Activated B cell treated with CpG ODN at 0.5 μM for 24 hours (primary cell): ENCODE results near the gene THBS2. TPM values are rescaled to one million over a fixed set of nuclear protein-coding genes. Genes with fewer than 3 reads are reported as not detected.
"Not testable (repeated sequence)": the region's sequence is repeated elsewhere in the genome, so short reads cannot be mapped to it uniquely, and the experiment has no call there.

Experiments
- ATAC-seq: fragments of 200-7000 bp; cut with Tn5 transposase; one replicate; pipeline ENCODE4 v1.10.0; 2021; ENCODE audit warnings: low read depth, mild to moderate bottlenecking, moderate library complexity
- CTCF ChIA-PET: fragments of 350-600 bp; sonication (Branson Sonifier 250); formaldehyde crosslinking; loops from one replicate; lab custom pipeline; 2021; ENCODE audit warnings: antibody characterized with exemption; lab: Charles Lee
- POLR2A ChIA-PET: fragments of 350-600 bp; sonication (Branson Sonifier 250); formaldehyde crosslinking; loops from one replicate; lab custom pipeline; 2021; ENCODE audit warnings: antibody characterized with exemption; lab: Charles Lee
- DNase-seq: peaks from one replicate; pipeline ENCODE4 v3.0.0; 2022
- H3K27ac Mint-ChIP-seq: one replicate; pipeline ENCODE4 v1.8.0; 2020; ENCODE audit warnings: mixed read lengths
- H3K27me3 Mint-ChIP-seq: one replicate; pipeline ENCODE4 v1.8.0; 2021; ENCODE audit warnings: mixed read lengths
- H3K36me3 Mint-ChIP-seq: one replicate; pipeline ENCODE4 v1.8.0; 2021; ENCODE audit warnings: low read depth, mixed read lengths
- H3K4me1 Mint-ChIP-seq: one replicate; pipeline ENCODE4 v1.8.0; 2021; ENCODE audit warnings: mixed read lengths
- H3K4me3 Mint-ChIP-seq: one replicate; pipeline ENCODE4 v1.8.0; 2020; ENCODE audit warnings: mild to moderate bottlenecking, mixed read lengths
- H3K9me3 Mint-ChIP-seq: one replicate; pipeline ENCODE4 v1.8.0; 2020; ENCODE audit warnings: mixed read lengths
- intact Hi-C: fragments of 100-400 bp; cut with micrococcal nuclease; formaldehyde crosslinking; loops from one replicate; pipeline ENCODE4 v1.15.1; 2024
- total RNA-seq: library from RNA; stranded (reverse); gene quantifications from 2 replicates; pipeline ENCODE4 v1.2.3, GENCODE V29; 2022
- TF ChIP-seq, protein P1 (sequence below): fragments of 200-600 bp; IDR thresholded peaks from one replicate; pipeline ENCODE4 v1.8.0; 2022; ENCODE audit warnings: antibody characterized with exemption, mild to moderate bottlenecking

THBS2 gene
- total RNA-seq, 1 donor from 2014 or later = not detected

DNA sequence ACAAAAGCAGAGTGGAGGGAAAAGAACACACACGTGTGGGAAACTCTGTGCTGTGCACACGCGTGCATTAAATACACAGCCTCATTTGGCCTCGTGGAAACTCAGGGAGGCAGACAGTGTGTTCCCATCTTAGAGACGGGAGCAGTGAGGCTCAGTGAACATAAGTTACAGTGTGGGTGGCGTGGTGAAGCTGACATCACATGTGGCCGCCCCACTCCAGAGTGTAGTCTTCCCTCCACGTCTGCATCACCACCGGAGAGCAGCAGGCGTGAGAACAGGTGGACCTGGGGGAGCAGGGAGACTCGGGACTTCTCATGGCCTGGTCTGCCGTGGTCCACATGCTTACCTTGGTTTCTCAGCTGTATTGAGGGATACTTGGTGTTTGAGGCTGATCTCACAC lies 51.7 kb downstream of the THBS2 start:
- intact Hi-C loops = no loop called here
- no peaks in the 10 kb centered on the region for H3K36me3 Mint-ChIP-seq
- peaks cover 6% of the 10 kb centered on the region for H3K9me3 Mint-ChIP-seq
- H3K27me3 Mint-ChIP-seq = no peaks in the 10 kb centered on the region
- ChIA-PET POLR2A (no interaction called here), CTCF (no interaction called here)
- no peak overlapping the region for H3K4me3 Mint-ChIP-seq
- DNase-seq (no peak), ATAC-seq (no peak)
- H3K27ac Mint-ChIP-seq = no peak overlapping the region
- TF ChIP-seq, protein P1, sequence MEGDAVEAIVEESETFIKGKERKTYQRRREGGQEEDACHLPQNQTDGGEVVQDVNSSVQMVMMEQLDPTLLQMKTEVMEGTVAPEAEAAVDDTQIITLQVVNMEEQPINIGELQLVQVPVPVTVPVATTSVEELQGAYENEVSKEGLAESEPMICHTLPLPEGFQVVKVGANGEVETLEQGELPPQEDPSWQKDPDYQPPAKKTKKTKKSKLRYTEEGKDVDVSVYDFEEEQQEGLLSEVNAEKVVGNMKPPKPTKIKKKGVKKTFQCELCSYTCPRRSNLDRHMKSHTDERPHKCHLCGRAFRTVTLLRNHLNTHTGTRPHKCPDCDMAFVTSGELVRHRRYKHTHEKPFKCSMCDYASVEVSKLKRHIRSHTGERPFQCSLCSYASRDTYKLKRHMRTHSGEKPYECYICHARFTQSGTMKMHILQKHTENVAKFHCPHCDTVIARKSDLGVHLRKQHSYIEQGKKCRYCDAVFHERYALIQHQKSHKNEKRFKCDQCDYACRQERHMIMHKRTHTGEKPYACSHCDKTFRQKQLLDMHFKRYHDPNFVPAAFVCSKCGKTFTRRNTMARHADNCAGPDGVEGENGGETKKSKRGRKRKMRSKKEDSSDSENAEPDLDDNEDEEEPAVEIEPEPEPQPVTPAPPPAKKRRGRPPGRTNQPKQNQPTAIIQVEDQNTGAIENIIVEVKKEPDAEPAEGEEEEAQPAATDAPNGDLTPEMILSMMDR = no peak
- no peaks in the 10 kb centered on the region for H3K4me1 Mint-ChIP-seq

DNA sequence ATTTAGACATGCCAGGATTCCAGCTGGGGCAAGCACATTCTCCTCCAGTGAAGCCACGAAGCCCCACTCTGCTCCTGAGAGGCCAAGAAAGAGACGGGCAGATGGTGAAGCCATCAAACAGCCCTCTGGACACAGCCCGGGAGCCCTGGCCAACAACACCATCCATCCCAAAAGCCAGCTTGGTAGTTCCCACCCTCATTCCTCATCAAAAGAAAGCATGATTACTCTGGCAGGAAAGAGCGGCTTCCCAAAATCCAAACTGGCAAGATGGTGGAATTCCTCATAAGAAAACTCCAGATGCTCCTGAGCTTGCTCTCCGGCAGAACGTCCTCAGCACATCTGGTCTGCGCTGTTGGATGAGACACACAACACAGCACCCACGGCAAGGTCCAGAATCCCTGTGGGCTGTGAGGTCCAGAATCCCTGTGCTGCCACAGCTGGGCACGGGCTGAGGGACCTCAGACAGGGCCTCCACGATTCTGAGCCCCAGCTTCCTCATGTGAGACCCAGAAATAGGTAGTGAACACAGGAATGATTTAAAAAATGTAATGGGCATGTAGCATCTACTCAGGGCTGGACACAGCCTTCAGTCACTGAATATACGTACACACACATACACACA lies 52.6 kb downstream of the THBS2 start:
- TF ChIP-seq, protein P1 = no peak
- ChIA-PET POLR2A (interaction anchor here (1.2 kb wide), 1 partner anchor 12 kb away, joined by 3 read pairs; no protein-coding TSS in a partner anchor), CTCF (no interaction called here)
- Mint-ChIP-seq H3K27me3 (no peaks in the 10 kb centered on the region), H3K4me1 (no peaks in the 10 kb centered on the region), H3K4me3 (no peak overlapping the region), H3K9me3 (no peaks in the 10 kb centered on the region), H3K36me3 (no peaks in the 10 kb centered on the region), H3K27ac (no peak overlapping the region)
- ATAC-seq (no peak), DNase-seq (no peak)
- intact Hi-C loops = no loop called here

DNA sequence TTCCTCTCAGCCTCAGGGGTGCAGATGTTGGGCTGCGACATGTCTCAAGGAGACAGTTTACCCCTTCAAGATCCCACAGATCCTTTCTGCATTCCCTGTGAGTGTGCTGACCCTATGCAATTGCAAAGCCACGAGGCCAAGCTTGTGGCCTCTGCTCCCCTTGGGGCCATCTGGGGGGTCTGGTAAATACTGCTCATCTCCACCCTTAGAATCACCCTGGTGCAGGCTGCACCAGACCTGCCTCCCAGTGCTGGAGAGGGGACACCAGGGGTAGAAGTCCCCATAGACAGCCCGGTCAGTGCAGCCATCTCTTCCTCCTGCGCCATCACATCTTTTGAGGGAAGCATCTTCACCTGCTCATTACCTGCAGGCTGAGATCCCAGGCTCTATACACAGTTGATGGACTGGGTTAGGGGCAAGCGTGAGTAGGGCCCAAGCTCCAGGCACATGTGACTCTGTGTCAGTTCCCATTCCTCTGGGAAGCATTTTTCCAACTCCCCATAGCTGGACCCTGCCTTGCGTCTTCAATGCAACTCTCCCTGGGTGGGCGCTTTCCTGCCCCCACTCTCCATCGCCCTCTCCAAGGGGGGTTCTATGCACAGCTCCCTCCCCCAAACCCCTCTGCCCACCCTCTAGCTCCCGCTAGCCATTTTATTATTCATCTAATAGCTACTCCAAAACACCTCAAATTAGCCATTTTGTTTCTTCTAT lies 53.9 kb downstream of the THBS2 start:
- TF ChIP-seq, protein P1 = no peak
- no peak overlapping the region for H3K27ac Mint-ChIP-seq
- no peak for ATAC-seq
- H3K9me3 Mint-ChIP-seq = no peaks in the 10 kb centered on the region
- H3K4me1 Mint-ChIP-seq = no peaks in the 10 kb centered on the region
- no peak overlapping the region for H3K4me3 Mint-ChIP-seq
- intact Hi-C loops = no loop called here
- CTCF ChIA-PET = no interaction called here
- H3K27me3 Mint-ChIP-seq = no peaks in the 10 kb centered on the region
- DNase-seq = no peak
- no peaks in the 10 kb centered on the region for H3K36me3 Mint-ChIP-seq
- POLR2A ChIA-PET = interaction anchor here (1.2 kb wide), 1 partner anchor 13 kb away, joined by 3 read pairs; no protein-coding TSS in a partner anchor

DNA sequence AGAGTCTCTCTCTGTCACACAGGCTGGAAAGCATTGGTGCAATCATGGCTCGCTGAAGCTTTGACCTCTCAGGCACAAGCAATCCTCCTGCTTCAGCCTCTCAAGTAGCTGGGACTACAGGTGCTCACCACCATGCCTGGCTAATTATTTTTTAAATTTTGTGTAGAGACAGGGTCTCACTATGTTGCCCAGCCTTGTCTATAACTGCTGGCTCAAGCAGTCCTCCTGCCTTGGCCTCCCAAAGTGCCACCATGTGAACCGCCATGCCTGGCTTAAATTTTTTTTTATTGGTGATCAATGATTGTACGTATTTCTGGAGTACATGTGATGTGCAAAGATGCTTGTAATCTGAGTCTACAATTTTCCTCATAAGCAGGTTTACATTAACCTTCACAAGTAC lies 54.8 kb downstream of the THBS2 start:
- Mint-ChIP-seq H3K9me3 (no peaks in the 10 kb centered on the region), H3K27ac (no peak overlapping the region), H3K4me3 (no peak overlapping the region), H3K36me3 (no peaks in the 10 kb centered on the region), H3K27me3 (no peaks in the 10 kb centered on the region), H3K4me1 (no peaks in the 10 kb centered on the region)
- intact Hi-C loops = no loop called here
- ChIA-PET POLR2A (no interaction called here), CTCF (no interaction called here)
- ATAC-seq = no peak
- DNase-seq = no peak
- TF ChIP-seq, protein P1 = no peak

DNA sequence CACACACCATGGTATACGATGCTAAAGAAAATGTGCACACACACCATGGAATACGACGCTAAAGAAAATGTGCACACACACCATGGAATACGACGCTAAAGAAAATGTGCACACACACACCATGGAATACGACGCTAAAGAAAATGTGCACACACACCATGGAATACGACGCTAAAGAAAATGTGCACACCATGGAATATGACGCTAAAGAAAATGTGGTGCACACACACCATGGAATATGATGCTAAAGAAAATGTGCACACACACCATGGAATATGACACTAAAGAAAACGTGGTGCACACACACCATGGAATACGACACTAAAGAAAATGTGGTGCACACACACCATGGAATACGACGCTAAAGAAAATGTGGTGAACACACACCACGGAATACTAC lies 55.7 kb downstream of the THBS2 start:
- DNase-seq, H3K27ac Mint-ChIP-seq, intact Hi-C loops, CTCF ChIA-PET, H3K4me1 Mint-ChIP-seq, H3K36me3 Mint-ChIP-seq, H3K9me3 Mint-ChIP-seq, H3K27me3 Mint-ChIP-seq, H3K4me3 Mint-ChIP-seq, POLR2A ChIA-PET, ATAC-seq: not testable (repeated sequence)

DNA sequence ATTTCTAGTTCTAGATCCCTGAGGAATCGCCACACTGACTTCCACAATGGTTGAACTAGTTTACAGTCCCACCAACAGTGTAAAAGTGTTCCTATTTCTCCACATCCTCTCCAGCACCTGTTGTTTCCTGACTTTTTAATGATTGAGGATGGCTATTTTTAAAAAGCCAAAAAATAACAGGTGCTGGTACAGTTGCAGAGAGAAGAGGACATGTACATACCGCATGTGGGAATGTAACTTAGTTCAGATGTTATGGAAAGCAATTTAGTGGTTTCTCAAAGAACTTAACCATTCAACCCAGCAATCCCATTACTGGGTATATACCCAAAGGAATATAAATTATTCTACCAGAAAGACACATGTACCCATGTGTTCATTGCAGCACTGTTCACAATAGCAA lies 57.4 kb downstream of the THBS2 start:
- CTCF ChIA-PET, POLR2A ChIA-PET, intact Hi-C loops, H3K27ac Mint-ChIP-seq, DNase-seq, H3K4me1 Mint-ChIP-seq, H3K36me3 Mint-ChIP-seq, H3K9me3 Mint-ChIP-seq, ATAC-seq, H3K27me3 Mint-ChIP-seq, H3K4me3 Mint-ChIP-seq: not testable (repeated sequence)
